GM12891 (cell line): ENCODE measurements around the gene ARL17B.
"Not testable (repeated sequence)": the region's sequence is repeated elsewhere in the genome, so short reads cannot be mapped to it uniquely, and the experiment has no call there.

Experiments
- POLR2A ChIP-seq: IDR thresholded peaks from 2 replicates; pipeline ENCODE4 v1.6.1; 2011; ENCODE audit warnings: low read depth, low read length, control low read depth
- TAF1 ChIP-seq: IDR thresholded peaks from 2 replicates; pipeline ENCODE4 v1.6.1; 2011; ENCODE audit warnings: low read depth, low read length, control low read depth

DNA sequence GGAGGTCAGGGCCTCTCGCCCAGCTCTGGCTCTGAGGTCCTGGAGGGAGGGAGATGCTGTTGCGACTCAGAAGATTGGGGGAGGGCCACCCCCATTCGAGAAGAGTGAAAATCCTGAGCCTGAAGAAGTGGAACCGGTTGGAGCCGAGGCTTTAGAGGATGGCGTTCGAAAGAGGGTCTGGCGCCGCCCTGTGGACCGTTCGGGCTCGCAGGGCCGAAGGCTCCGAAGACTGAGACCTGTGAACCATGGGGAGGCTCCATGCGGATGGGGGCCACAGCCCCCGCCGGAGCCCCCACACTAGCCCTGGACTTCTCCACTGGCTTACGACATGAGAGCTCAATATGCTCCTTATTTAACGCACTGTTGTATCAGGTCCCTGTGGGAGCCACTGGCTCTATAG, 20.3 kb downstream of the ARL17B start:
- TF ChIP-seq POLR2A, TAF1: not testable (repeated sequence)
